ENCODE results near the gene KRTCAP2. TPM values are rescaled to one million over a fixed set of nuclear protein-coding genes. Genes with fewer than 3 reads are reported as not detected.

KRTCAP2 gene
- total and polyA plus RNA-seq, 9 donors: 70.4 to 89.5 (median 87.3) TPM

DNA sequence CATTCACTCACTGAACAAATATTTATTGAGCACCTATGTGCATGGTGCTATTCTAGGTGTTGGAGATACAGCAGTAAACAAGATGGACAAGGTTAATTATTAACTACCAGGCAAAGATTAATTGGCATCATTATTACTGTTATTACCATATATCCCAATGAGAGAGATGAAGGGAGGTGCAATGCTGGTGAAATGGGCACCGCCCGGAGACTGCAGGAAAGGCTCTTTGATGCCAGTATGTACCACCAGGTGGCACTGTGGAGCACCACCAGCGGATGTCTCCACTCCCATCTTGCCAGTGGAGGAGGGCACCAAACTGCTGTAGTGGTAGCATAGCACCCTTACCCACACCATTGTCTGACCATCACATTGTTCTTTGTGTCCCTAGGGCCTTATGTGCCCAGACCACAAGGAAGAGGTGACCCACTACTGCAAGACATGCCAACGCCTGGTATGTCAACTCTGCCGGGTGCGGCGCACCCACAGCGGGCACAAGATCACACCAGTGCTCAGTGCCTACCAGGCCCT is 3.5 kb upstream of the KRTCAP2 start:
- 97% methylated on average over 5 of the region's 8 CpGs for WGBS (ENCODE audit: insufficient coverage)

DNA sequence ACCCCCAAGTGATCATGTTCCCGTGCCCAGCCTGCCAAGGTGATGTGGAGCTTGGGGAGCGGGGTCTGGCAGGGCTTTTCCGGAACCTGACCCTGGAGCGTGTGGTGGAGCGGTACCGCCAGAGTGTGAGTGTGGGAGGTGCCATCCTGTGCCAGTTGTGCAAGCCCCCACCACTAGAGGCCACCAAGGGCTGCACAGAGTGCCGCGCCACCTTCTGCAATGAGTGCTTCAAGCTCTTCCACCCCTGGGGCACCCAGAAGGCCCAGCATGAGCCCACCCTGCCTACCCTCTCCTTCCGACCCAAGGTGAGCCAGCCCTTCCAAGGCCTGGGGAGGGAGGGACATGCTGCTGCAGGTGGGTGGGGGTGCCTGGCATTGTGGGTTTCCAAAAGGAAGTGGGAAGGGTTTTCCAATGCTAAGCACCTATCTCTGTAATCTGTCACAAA is 2.8 kb upstream of the KRTCAP2 start:
- Histone ChIP-seq H3K27ac (ENCODE audit: low read length) (no peak overlapping the region), H3K36me3 (ENCODE audit: control insufficient read depth, insufficient read depth, low read length) (peaks cover 5% of the 10 kb centered on the region), H3K4me1 (ENCODE audit: control insufficient read depth, insufficient read depth, low read length) (peaks cover 25% of the 10 kb centered on the region), H3K9me3 (replicated peaks; ENCODE audit: control insufficient read depth, low read depth, low read length) (no peaks in the 10 kb centered on the region), H3K27me3 (ENCODE audit: control insufficient read depth, insufficient read depth, low read length) (peaks cover 19% of the 10 kb centered on the region), H3K4me3 (ENCODE audit: low read length) (no peak overlapping the region)
- peak; percentile 18 for DNase-seq
- WGBS (ENCODE audit: insufficient coverage): 100% methylated on average over 4 of the region's 9 CpGs

More for the DNA sequence above, 3.5 kb upstream of the KRTCAP2 start:
- H3K27me3 ChIP-seq (ENCODE audit: control insufficient read depth, insufficient read depth, low read length): peaks cover 19% of the 10 kb centered on the region
- no peaks in the 10 kb centered on the region for H3K9me3 ChIP-seq (replicated peaks; ENCODE audit: control insufficient read depth, low read depth, low read length)
- no peak overlapping the region for H3K4me3 ChIP-seq (ENCODE audit: low read length)
- peaks cover under 1% of the 10 kb centered on the region for H3K36me3 ChIP-seq (ENCODE audit: control insufficient read depth, insufficient read depth, low read length)
- no peak overlapping the region for H3K27ac ChIP-seq (ENCODE audit: low read length)
- peaks cover 25% of the 10 kb centered on the region for H3K4me1 ChIP-seq (ENCODE audit: control insufficient read depth, insufficient read depth, low read length)
- peak; percentile 80 for DNase-seq

DNA sequence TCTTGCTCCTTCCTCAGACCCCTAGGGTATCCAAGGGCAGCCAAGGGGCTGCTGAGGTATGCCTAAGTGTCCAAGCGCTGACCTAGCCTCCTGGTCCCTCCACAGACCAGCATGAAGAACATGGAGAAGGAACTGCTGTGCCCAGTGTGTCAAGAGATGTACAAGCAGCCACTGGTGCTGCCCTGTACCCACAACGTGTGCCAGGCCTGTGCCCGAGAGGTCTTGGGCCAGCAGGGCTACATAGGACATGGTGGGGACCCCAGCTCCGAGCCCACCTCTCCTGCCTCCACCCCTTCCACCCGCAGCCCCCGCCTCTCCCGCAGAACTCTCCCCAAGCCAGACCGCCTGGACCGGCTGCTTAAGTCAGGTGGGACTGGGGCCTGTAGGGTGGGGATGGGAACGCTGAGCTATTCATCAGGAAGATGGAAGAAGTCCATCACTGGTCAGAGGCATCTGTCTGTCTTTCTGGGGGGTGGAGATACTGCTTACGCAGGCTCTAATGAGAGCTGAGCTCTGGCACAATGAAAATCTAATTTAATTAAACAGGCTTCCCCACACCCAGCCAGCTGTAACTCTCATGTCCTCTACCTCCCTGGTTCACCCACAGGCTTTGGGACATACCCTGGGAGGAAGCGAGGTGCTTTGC is 2.3 kb upstream of the KRTCAP2 start:
- WGBS (ENCODE audit: insufficient coverage): 90% methylated on average over 1 of the region's 12 CpGs
- Histone ChIP-seq H3K36me3 (ENCODE audit: control insufficient read depth, insufficient read depth, low read length) (peaks cover 10% of the 10 kb centered on the region), H3K9me3 (replicated peaks; ENCODE audit: control insufficient read depth, low read depth, low read length) (no peaks in the 10 kb centered on the region), H3K27ac (ENCODE audit: low read length) (no peak overlapping the region), H3K4me1 (ENCODE audit: control insufficient read depth, insufficient read depth, low read length) (peaks cover 25% of the 10 kb centered on the region), H3K27me3 (ENCODE audit: control insufficient read depth, insufficient read depth, low read length) (peaks cover 19% of the 10 kb centered on the region), H3K4me3 (ENCODE audit: low read length) (no peak overlapping the region)
- DNase-seq: peak; percentile 18

DNA sequence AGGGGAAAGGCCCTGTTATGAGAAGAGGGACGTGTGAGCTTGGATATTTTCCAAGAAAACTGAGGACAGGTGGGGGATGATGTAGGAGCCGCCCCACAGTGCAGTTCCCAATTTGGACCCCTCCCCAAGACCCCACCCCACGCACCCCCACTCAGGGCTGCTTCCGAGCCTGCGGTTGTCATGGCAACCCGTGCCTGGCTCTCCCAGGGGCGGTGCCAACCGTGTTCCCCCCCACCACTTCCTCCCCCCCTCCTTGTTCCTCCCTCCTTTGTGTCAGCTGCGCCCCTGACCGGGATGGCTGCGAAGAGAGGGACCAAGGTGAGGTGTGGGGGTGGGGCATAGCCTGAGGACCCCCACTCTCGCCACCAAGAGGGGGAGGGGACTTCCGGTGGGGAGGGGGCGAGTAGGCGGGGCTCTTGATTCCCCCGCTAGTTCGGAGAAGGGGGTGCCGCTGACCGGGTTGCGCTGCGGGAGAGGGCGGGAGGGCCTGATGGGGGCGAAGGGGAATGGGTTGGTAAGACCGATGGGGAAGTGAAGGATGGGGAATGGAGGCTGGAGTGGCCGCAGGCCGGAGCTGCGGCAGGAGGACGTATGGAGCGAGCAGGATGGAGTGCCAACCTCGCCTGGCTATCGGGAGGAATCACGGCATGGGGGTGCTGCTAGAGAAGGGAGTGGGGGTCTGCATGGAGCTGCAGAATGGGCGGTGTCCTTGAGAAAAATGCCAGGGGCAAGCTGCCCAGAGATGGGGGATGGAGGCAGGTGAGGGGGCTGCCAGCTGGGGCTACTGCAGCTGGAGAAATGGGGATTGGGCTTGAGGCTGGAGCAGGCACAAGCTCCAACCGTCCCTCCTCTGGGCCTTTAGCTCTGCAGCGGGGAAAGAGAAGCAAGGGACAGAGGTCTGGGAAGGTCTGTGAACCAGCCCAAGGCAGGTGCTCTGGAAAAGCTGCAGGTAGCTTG is 1.5 kb upstream of the KRTCAP2 start:
- H3K27ac ChIP-seq (ENCODE audit: low read length): no peak overlapping the region
- 3% methylated on average over 23 of the region's 35 CpGs for WGBS (ENCODE audit: insufficient coverage)
- H3K9me3 ChIP-seq (replicated peaks; ENCODE audit: control insufficient read depth, low read depth, low read length): no peaks in the 10 kb centered on the region
- H3K27me3 ChIP-seq (ENCODE audit: control insufficient read depth, insufficient read depth, low read length): peaks cover 19% of the 10 kb centered on the region
- H3K4me1 ChIP-seq (ENCODE audit: control insufficient read depth, insufficient read depth, low read length): peaks cover 25% of the 10 kb centered on the region
- DNase-seq: peak; percentile 31
- H3K36me3 ChIP-seq (ENCODE audit: control insufficient read depth, insufficient read depth, low read length): peaks cover 18% of the 10 kb centered on the region
- H3K4me3 ChIP-seq (ENCODE audit: low read length): peak overlapping the region; percentile 4

DNA sequence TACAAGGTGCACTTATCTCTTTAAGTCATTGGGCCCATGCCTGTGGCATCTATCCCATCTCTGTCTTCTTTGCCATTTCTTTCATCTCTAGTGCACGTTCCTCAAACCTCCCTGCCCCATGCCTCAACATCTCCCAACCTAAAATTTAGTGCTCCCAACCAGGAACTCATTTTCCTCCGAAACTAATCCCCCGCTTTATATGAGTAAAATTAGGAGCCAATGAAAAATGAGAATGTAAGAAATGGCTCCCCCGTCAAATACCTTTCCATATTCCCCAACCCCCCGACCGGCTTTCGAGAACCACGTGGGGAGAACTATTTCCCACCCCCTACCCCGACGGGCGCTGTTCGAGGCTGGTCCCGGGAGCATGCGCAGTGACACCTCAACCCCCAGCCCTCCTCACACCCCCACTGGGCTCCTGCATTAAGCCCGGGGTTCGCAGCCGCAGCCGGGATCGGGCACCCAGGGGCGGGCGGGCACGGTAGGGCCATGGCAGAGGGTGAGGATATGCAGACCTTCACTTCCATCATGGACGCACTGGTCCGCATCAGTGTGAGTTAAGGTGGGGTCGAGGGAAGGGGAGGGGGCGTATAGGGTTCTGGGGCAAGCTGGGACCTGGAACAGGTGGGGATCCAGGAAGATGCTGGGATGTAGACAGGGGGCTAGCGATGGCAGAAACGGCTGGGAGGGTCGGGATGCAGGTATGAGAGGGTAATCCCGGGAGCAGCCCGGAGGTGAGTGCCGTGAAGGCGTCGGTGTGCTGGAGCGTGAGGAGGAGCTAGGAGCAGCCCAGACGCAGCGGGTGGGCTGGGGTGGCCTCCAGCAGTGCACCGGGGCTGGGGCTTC is 597 bp upstream of the KRTCAP2 start, which contains the start of gene TRIM46:
TRIM46 (plus strand) TSS at position 372 of the 846 bp plus-strand sequence; CDS start at position 490, 118 bp downstream.
- Histone ChIP-seq H3K9me3 (replicated peaks; ENCODE audit: control insufficient read depth, low read depth, low read length) (no peaks in the 10 kb centered on the region), H3K4me3 (ENCODE audit: low read length) (peak within 1 kb of the TSS; percentile 65), H3K4me1 (ENCODE audit: control insufficient read depth, insufficient read depth, low read length) (peaks cover 25% of the 10 kb centered on the region), H3K36me3 (ENCODE audit: control insufficient read depth, insufficient read depth, low read length) (peaks cover 27% of the 10 kb centered on the region), H3K27ac (ENCODE audit: low read length) (peak within 1 kb of the TSS; percentile 89), H3K27me3 (ENCODE audit: control insufficient read depth, insufficient read depth, low read length) (peaks cover 19% of the 10 kb centered on the region)
- DNase-seq: peak; percentile 36
- WGBS (ENCODE audit: insufficient coverage): under 1% methylated on average over 28 of the region's 38 CpGs

DNA sequence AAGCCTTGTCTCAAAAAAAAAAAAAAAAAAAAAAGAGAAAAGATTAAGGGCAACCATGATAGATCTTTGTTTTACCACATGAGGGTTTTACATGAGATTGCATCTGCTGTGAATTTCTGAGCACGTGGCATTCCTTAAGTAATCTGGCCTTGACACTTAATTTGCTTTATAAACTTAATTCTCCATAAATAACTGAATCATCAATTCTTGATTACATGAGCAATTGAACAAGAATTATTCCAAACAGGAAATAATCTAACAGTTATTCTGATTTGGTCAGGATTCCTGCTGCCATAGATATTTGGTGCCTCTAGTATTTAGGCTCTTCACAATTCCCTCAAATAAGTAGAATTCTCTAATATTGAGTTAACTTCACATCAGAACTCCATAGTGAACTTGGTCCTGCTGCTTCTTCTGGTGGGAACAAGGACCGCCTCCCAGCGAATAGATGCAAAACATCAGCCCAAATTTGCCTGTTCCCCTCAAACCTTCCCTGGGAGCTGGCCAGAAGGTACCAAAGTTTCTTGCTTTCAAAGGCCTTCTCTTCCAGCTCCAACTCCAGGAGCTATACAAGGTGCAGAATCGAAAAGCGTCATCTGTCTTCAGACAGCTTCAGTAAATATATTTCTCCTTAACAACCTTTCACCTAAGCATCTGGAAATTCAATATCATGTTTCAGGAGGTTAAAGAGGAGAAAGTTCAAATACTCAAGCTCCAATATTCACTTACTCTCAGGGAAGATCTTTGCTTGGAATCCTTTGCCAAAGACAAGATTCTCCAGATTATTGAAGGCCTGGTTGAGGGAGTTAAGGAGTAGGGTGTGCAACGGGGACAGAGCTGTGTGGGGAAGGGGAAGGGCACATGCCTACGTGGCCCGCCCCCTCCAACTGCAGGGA is 1.0 kb downstream of the KRTCAP2 start:
- Histone ChIP-seq H3K27ac (ENCODE audit: low read length) (peak overlapping the region; percentile 89), H3K4me1 (ENCODE audit: control insufficient read depth, insufficient read depth, low read length) (peaks cover 34% of the 10 kb centered on the region), H3K9me3 (replicated peaks; ENCODE audit: control insufficient read depth, low read depth, low read length) (no peaks in the 10 kb centered on the region), H3K27me3 (ENCODE audit: control insufficient read depth, insufficient read depth, low read length) (peaks cover 19% of the 10 kb centered on the region), H3K36me3 (ENCODE audit: control insufficient read depth, insufficient read depth, low read length) (peaks cover 28% of the 10 kb centered on the region), H3K4me3 (ENCODE audit: low read length) (peak overlapping the region; percentile 65)
- WGBS (ENCODE audit: insufficient coverage): 40% methylated on average over 5 of the region's 8 CpGs
- DNase-seq: peak; percentile 22

DNA sequence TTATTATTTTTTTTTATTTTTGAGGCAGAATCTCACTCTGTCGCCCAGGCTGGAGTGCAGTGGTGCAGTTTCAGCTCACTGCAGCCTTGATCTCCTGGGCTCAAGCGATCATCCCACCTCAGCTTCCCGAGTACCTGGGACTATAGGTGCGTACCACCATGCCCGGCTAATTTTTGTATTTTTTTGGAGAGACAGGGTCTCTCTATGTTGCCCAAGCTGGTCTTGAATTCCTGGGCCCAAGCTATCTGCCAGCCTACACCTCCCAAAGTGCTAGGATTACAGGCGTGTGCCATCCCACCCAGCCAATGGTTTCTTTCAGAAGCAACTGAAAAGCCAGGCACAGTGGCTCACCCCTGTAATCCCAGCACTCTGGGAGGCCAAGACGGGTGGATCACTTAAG is 2.3 kb downstream of the KRTCAP2 start:
- H3K4me3 ChIP-seq (ENCODE audit: low read length): no peak overlapping the region
- peaks cover 28% of the 10 kb centered on the region for H3K36me3 ChIP-seq (ENCODE audit: control insufficient read depth, insufficient read depth, low read length)
- WGBS (ENCODE audit: insufficient coverage): 92% methylated on average over 5 of the region's 7 CpGs
- H3K27ac ChIP-seq (ENCODE audit: low read length): no peak overlapping the region
- H3K9me3 ChIP-seq (replicated peaks; ENCODE audit: control insufficient read depth, low read depth, low read length): no peaks in the 10 kb centered on the region
- peaks cover 19% of the 10 kb centered on the region for H3K27me3 ChIP-seq (ENCODE audit: control insufficient read depth, insufficient read depth, low read length)
- peaks cover 42% of the 10 kb centered on the region for H3K4me1 ChIP-seq (ENCODE audit: control insufficient read depth, insufficient read depth, low read length)
- no peak for DNase-seq

DNA sequence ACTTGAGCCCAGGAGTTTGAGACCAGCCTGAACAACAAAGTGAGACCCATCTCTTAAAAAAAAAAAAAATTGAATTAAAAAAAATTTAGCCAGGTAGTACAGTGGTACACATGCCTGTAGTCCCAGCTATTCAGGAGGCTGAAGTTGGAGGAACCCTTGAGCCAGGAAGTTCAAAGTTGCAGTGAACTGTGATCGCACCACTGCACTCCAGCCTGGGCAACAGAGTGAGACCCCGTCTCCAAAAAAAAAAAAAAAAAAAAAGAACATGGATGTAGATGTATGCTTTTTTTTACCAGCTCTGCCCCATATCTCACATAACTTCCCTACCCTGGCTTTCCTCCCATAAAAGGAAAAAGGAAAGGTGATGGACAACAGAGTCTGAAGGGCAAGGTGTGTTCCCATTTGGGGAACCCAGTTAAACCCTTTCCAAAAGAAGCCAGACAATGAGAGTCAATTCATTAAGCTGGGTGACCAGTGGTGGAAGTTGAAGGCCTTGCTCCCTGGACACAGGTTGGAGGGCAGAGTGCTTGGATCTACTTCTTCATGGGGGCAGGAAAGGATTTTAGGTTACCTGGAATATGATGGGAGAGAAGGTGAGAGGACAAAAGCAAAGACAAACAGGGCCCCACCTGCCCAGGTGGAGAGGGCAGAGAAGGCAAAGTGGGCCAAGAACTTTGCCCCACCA is 2.9 kb downstream of the KRTCAP2 start:
- H3K36me3 ChIP-seq (ENCODE audit: control insufficient read depth, insufficient read depth, low read length): peaks cover 28% of the 10 kb centered on the region
- H3K9me3 ChIP-seq (replicated peaks; ENCODE audit: control insufficient read depth, low read depth, low read length): no peaks in the 10 kb centered on the region
- DNase-seq: peak; percentile 5
- no peak overlapping the region for H3K4me3 ChIP-seq (ENCODE audit: low read length)
- no CpG with 5 or more reads among the region's 2 CpGs for WGBS (ENCODE audit: insufficient coverage)
- peaks cover 43% of the 10 kb centered on the region for H3K4me1 ChIP-seq (ENCODE audit: control insufficient read depth, insufficient read depth, low read length)
- no peak overlapping the region for H3K27ac ChIP-seq (ENCODE audit: low read length)
- H3K27me3 ChIP-seq (ENCODE audit: control insufficient read depth, insufficient read depth, low read length): peaks cover 17% of the 10 kb centered on the region

Data from muscle of leg (tissue), 11 donors.